ENCODE measurements around the gene OSBP2.

DNA sequence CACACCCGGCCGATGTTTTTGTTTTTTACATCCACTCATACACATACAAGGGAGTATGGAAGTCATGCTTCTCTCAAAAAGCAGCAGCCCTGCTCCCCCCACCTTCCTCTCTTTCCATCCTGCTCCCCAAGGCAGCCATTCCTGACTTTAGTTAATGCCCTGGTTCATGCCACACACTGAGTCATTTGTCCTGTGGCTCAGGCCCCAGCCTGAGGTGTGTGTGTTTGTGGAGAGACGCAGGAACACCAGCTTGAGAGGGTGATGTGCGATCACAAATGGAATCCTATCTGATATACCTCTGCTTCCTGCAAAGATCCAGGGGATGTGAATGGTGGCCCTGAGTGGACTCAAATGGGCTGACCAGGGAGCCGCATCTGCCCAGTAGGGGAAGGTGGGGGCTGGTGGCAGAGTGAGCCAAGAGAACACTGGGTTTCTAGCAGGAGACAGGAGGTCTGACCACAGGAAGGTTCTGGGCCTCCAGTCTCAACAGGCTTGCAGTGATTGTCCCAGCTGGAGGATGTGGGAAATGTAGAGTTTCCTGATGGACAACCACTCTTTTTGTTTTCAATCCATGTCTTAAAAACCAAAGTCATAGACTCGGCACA lies 86.7 kb downstream of the OSBP2 start:
- TF ChIP-seq, protein P1, sequence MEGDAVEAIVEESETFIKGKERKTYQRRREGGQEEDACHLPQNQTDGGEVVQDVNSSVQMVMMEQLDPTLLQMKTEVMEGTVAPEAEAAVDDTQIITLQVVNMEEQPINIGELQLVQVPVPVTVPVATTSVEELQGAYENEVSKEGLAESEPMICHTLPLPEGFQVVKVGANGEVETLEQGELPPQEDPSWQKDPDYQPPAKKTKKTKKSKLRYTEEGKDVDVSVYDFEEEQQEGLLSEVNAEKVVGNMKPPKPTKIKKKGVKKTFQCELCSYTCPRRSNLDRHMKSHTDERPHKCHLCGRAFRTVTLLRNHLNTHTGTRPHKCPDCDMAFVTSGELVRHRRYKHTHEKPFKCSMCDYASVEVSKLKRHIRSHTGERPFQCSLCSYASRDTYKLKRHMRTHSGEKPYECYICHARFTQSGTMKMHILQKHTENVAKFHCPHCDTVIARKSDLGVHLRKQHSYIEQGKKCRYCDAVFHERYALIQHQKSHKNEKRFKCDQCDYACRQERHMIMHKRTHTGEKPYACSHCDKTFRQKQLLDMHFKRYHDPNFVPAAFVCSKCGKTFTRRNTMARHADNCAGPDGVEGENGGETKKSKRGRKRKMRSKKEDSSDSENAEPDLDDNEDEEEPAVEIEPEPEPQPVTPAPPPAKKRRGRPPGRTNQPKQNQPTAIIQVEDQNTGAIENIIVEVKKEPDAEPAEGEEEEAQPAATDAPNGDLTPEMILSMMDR (IDR thresholded peaks at IDR 0.05 in 8 of 11, conservative IDR thresholded peaks at IDR 0.05 in 3 of 11) = no peak
- no peak for TF ChIP-seq POLR2AphosphoS5 (IDR thresholded peaks at IDR 0.05)
